Dendritic cell treated with granulocyte-macrophage colony-stimulating factor and Interleukin-4, amounts not matched to agents 40 ng/mL and 50 ng/mL, for 4 days (primary cell): Measurements from ENCODE around the gene EEF2KMT.
"Not testable (repeated sequence)": the region's sequence is repeated elsewhere in the genome, so short reads cannot be mapped to it uniquely, and the experiment has no call there.

ENCODE experiments used
- H3K27ac Mint-ChIP-seq: one replicate; pipeline ENCODE4 v1.8.0; 2022; ENCODE audit warnings: mild to moderate bottlenecking, mixed read lengths
- H3K27me3 Mint-ChIP-seq: one replicate; pipeline ENCODE4 v1.8.0; 2022; ENCODE audit warnings: mild to moderate bottlenecking, mixed read lengths
- H3K36me3 Mint-ChIP-seq: one replicate; pipeline ENCODE4 v1.8.0; 2022; ENCODE audit warnings: low read depth, mixed read lengths
- H3K4me1 Mint-ChIP-seq: one replicate; pipeline ENCODE4 v1.8.0; 2022; ENCODE audit warnings: low read depth, mixed read lengths
- H3K4me3 Mint-ChIP-seq: one replicate; pipeline ENCODE4 v1.8.0; 2022; ENCODE audit warnings: mild to moderate bottlenecking, moderate library complexity, mixed read lengths
- H3K9me3 Mint-ChIP-seq: one replicate; pipeline ENCODE4 v1.8.0; 2022; ENCODE audit warnings: mixed read lengths
- intact Hi-C: fragments of 100-400 bp; cut with micrococcal nuclease; formaldehyde crosslinking; loops from one replicate; pipeline ENCODE4 v1.15.0; 2022

EEF2KMT gene

GRCh38 chr16:5085716-5086115, 11.9 kb downstream of the EEF2KMT start:
- H3K27ac Mint-ChIP-seq, H3K4me1 Mint-ChIP-seq, H3K9me3 Mint-ChIP-seq, intact Hi-C loops, H3K27me3 Mint-ChIP-seq, H3K4me3 Mint-ChIP-seq: not testable (repeated sequence)
- H3K36me3 Mint-ChIP-seq = peaks cover 100% of the 10 kb centered on the region

DNA sequence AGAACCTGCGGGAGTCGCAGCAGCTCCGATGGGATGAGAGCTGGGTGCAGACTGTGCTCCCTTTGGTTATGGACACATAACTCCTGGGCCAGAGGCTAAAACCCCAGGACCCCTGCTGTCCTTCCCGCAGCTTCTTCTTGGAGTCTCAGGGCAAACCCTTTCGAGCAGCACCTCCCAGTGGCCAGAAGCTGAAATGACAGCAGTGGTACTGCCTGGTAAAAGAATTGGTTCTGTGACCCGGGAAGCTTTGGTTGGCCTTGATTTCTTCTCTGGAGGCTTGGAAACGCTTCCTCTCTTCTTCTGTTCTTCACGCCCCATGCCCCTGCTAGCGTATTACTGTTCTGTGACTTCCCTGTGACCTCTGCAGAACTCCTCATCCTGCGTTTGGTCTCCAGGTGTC, 12.8 kb downstream of the EEF2KMT start:
- H3K4me3 Mint-ChIP-seq, H3K27ac Mint-ChIP-seq, H3K9me3 Mint-ChIP-seq, H3K4me1 Mint-ChIP-seq, intact Hi-C loops, H3K27me3 Mint-ChIP-seq: not testable (repeated sequence)
- H3K36me3 Mint-ChIP-seq = peaks cover 100% of the 10 kb centered on the region

GRCh38 chr16:5084099-5084731, 13.4 kb downstream of the EEF2KMT start:
- H3K4me3 Mint-ChIP-seq, H3K27ac Mint-ChIP-seq, H3K4me1 Mint-ChIP-seq, intact Hi-C loops, H3K9me3 Mint-ChIP-seq, H3K27me3 Mint-ChIP-seq: not testable (repeated sequence)
- H3K36me3 Mint-ChIP-seq = peaks cover 100% of the 10 kb centered on the region

DNA sequence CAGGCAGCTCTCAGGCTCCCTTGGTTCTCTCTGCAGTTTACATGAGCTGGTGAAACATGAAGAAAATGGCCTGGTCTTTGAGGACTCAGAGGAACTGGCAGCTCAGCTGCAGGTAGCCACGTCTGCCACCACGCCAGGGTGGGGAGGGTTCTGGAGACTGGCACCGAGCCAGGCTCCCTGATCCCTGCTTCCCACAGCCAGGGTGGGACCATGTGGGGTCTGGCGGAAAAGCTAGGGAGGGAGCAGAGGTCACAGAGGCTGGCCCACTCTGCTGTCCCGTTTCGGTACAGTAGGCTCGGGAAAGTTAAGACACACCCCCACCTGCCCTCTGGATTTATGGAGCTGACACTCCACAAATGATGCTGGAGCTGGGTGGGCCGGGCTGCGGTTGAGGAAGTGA, 13.9 kb downstream of the EEF2KMT start:
- H3K36me3 Mint-ChIP-seq = peaks cover 100% of the 10 kb centered on the region
- intact Hi-C loops, H3K27me3 Mint-ChIP-seq, H3K9me3 Mint-ChIP-seq, H3K4me1 Mint-ChIP-seq, H3K4me3 Mint-ChIP-seq, H3K27ac Mint-ChIP-seq: not testable (repeated sequence)

DNA sequence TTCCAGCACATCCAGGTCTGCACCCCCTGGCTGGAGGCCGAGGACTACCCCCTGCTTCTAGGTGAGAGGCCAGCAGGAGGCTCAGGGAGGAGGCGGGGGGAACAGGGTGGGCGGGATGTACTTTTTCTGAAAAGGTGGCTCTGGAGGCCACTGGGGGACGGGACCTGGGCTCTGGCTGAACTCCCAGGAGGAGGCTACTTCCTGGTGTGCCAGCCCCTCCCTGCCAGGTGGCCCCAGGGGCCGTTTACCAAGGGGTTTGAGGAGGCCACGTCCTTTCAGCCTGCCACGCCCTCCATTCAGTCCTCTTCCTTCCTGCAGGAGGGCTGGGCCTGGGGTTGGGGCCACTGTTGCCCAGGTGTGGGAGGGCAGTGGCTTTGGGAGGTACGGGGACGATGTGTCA, 16.6 kb downstream of the EEF2KMT start:
- peaks cover 97% of the 10 kb centered on the region for H3K36me3 Mint-ChIP-seq
- H3K4me3 Mint-ChIP-seq, H3K4me1 Mint-ChIP-seq, H3K27me3 Mint-ChIP-seq, intact Hi-C loops, H3K27ac Mint-ChIP-seq, H3K9me3 Mint-ChIP-seq: not testable (repeated sequence)

- H3K9me3 Mint-ChIP-seq, H3K4me3 Mint-ChIP-seq, H3K27me3 Mint-ChIP-seq, intact Hi-C loops, H3K4me1 Mint-ChIP-seq, H3K27ac Mint-ChIP-seq: not testable (repeated sequence)
- peaks cover 97% of the 10 kb centered on the region for H3K36me3 Mint-ChIP-seq
Measured at GRCh38 chr16:5080461-5080860, 17.1 kb downstream of the EEF2KMT start.

GRCh38 chr16:5078626-5079025, 19.0 kb downstream of the EEF2KMT start:
- H3K4me3 Mint-ChIP-seq = no peak overlapping the region
- no peak overlapping the region for H3K27ac Mint-ChIP-seq
- intact Hi-C loops = loop anchor here (10.0 kb wide), 1 partner anchor 234 kb away; the partner anchor contains the start of genes GLYR1 and UBN1
- no peaks in the 10 kb centered on the region for H3K27me3 Mint-ChIP-seq
- no peaks in the 10 kb centered on the region for H3K4me1 Mint-ChIP-seq
- H3K36me3 Mint-ChIP-seq = peaks cover 93% of the 10 kb centered on the region
- no peaks in the 10 kb centered on the region for H3K9me3 Mint-ChIP-seq

- no peaks in the 10 kb centered on the region for H3K9me3 Mint-ChIP-seq
- peaks cover 84% of the 10 kb centered on the region for H3K36me3 Mint-ChIP-seq
- no peak overlapping the region for H3K27ac Mint-ChIP-seq
- no peak overlapping the region for H3K4me3 Mint-ChIP-seq
- peaks cover 11% of the 10 kb centered on the region for H3K4me1 Mint-ChIP-seq
- intact Hi-C loops = loop anchor here (10.0 kb wide), 1 partner anchor 233 kb away; the partner anchor contains the start of genes GLYR1 and UBN1
- H3K27me3 Mint-ChIP-seq = no peaks in the 10 kb centered on the region
Measured at GRCh38 chr16:5077304-5077703, 20.3 kb downstream of the EEF2KMT start.

DNA sequence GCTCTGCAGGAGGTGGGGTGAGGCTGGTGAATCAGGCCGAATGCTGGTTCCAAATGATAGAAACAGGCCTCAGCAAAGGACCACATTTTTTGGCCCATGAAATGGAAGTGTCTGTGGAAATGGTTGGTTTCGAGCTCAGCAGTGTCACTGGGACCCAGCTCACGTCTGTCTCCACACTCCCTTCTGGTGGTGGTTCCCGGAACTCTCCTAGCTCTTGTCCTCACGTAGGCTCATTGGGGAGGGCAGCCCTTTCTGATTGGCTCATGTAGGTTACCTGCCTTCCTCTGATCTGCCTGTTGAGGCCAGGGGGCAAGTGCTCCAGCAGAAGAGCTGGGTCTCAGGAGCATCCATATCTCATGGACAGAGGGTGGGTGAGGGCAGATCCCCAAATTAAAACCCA, 22.0 kb downstream of the EEF2KMT start:
- H3K9me3 Mint-ChIP-seq = no peaks in the 10 kb centered on the region
- intact Hi-C loops = loop anchor here (10.0 kb wide), 1 partner anchor 231 kb away; the partner anchor contains the start of genes GLYR1 and UBN1
- no peaks in the 10 kb centered on the region for H3K27me3 Mint-ChIP-seq
- no peak overlapping the region for H3K27ac Mint-ChIP-seq
- peaks cover 24% of the 10 kb centered on the region for H3K4me1 Mint-ChIP-seq
- H3K4me3 Mint-ChIP-seq = no peak overlapping the region
- peaks cover 75% of the 10 kb centered on the region for H3K36me3 Mint-ChIP-seq

DNA sequence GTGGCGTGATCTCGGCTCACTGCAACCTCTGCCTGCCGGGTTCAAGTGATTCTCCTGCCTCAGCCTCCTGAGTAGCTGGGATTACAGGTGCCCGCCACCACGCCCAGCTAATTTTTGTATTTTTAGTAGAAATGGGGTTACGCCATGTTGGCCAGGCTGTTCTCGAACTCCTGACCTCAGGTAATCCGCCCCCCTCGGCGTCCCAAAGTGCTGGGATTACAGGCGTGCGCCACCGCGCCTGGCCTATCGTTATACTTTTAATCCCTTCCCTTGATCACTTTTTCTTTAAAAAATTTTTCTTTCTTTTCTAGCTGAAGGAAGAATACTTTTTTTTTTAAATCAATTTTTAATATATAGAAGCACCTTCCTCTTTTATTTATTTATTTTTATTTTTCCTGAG, 23.8 kb downstream of the EEF2KMT start:
- peaks cover 24% of the 10 kb centered on the region for H3K4me1 Mint-ChIP-seq
- not testable (repeated sequence) for H3K4me3 Mint-ChIP-seq, H3K27me3 Mint-ChIP-seq, H3K9me3 Mint-ChIP-seq, H3K27ac Mint-ChIP-seq
- intact Hi-C loops = loop anchor here (10.0 kb wide), 1 partner anchor 229 kb away; the partner anchor contains the start of genes GLYR1 and UBN1
- peaks cover 57% of the 10 kb centered on the region for H3K36me3 Mint-ChIP-seq

GRCh38 chr16:5073279-5073629, 24.3 kb downstream of the EEF2KMT start:
- H3K4me3 Mint-ChIP-seq = no peak overlapping the region
- H3K9me3 Mint-ChIP-seq = no peaks in the 10 kb centered on the region
- peaks cover 24% of the 10 kb centered on the region for H3K4me1 Mint-ChIP-seq
- H3K36me3 Mint-ChIP-seq = peaks cover 52% of the 10 kb centered on the region
- intact Hi-C loops = loop anchor here (10.0 kb wide), 1 partner anchor 228 kb away; the partner anchor contains the start of genes GLYR1 and UBN1
- peaks cover 1% of the 10 kb centered on the region for H3K27me3 Mint-ChIP-seq
- no peak overlapping the region for H3K27ac Mint-ChIP-seq

GRCh38 chr16:5072334-5073278, 25.0 kb downstream of the EEF2KMT start:
- Mint-ChIP-seq H3K4me3 (peak overlapping the region; percentile 90), H3K27me3 (peaks cover 3% of the 10 kb centered on the region), H3K4me1 (peaks cover 24% of the 10 kb centered on the region), H3K9me3 (no peaks in the 10 kb centered on the region), H3K36me3 (peaks cover 45% of the 10 kb centered on the region), H3K27ac (peak overlapping the region; percentile 92)
- intact Hi-C loops = loop anchor here (10.0 kb wide), 1 partner anchor 228 kb away; the partner anchor contains the start of genes GLYR1 and UBN1

DNA sequence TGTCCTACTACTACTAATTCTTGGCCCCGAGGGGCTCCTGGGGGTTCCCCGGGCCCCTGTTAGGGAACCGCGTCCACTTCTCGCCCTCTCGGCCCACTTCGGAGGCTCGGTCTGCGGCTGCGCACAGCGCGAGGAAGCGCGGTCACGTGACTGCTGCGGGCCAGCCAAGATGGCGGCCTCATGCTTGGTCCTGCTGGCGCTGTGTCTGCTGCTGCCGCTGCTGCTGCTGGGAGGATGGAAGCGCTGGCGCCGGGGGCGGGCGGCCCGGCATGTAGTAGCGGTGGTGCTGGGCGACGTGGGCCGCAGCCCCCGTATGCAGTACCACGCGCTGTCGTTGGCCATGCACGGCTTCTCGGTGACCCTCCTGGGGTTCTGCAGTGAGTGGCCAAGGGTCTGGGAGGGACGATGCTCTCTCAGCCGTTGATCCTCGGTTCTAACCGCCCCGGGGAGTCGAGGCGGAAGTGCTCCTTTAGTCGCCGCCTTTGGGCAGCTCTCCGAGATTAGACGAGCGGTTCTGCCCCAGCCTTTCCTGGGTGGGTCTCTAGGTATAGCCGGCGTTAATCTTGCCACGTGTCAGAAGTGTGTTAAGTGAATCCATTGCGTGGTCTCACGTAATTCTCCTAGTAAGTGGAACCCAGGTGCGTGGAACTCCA, 25.8 kb downstream of the EEF2KMT start, which contains the start of gene ALG1:
Gene ALG1 (plus strand): TSS at position 163 of the 653 bp plus-strand sequence. CDS start 7 bp downstream, at position 170.
- H3K4me1 Mint-ChIP-seq = peaks cover 24% of the 10 kb centered on the region
- H3K4me3 Mint-ChIP-seq = peak within 1 kb of the TSS; percentile 90
- no peaks in the 10 kb centered on the region for H3K9me3 Mint-ChIP-seq
- H3K36me3 Mint-ChIP-seq = peaks cover 39% of the 10 kb centered on the region
- intact Hi-C loops = loop anchor here (10.0 kb wide), 1 partner anchor 227 kb away; the partner anchor contains the start of genes GLYR1 and UBN1
- peaks cover 5% of the 10 kb centered on the region for H3K27me3 Mint-ChIP-seq
- peak within 1 kb of the TSS; percentile 92 for H3K27ac Mint-ChIP-seq
